Hepatocyte (in vitro differentiated cells): ENCODE measurements around the gene DPP10. TPM values are rescaled to one million over a fixed set of nuclear protein-coding genes. Genes with fewer than 3 reads are reported as not detected.

Experiments
- DNase-seq: peaks from one replicate; pipeline ENCODE4 v3.0.0-alpha.2; 2016; ENCODE audit warnings: low spot score
- H2AFZ ChIP-seq: fragments of 200-600 bp; sonication (generic); 2 replicates; pipeline ENCODE4 v1.6.0; 2016; ENCODE audit warnings: antibody characterized with exemption, mild to moderate bottlenecking
- H3K27ac ChIP-seq: fragments of 200-600 bp; sonication (generic); 2 replicates; pipeline ENCODE4 v1.5.1; 2016; ENCODE audit warnings: mild to moderate bottlenecking
- H3K27me3 ChIP-seq: fragments of 200-600 bp; sonication (generic); 2 replicates; pipeline ENCODE4 v1.6.1; 2016
- H3K36me3 ChIP-seq: fragments of 200-600 bp; sonication (generic); replicated peaks from 2 replicates; pipeline ENCODE4 v1.5.1; 2016; ENCODE audit warnings: low read depth; ENCODE audit not compliant: insufficient read depth
- H3K4me1 ChIP-seq: fragments of 200-600 bp; sonication (generic); 2 replicates; pipeline ENCODE4 v1.5.1; 2016; ENCODE audit warnings: mild to moderate bottlenecking, moderate library complexity; ENCODE audit not compliant: insufficient read depth
- H3K4me2 ChIP-seq: fragments of 200-600 bp; sonication (generic); 2 replicates; pipeline ENCODE4 v1.6.0; 2016
- H3K4me3 ChIP-seq: fragments of 200-600 bp; sonication (generic); 2 replicates; pipeline ENCODE4 v1.5.1; 2016; ENCODE audit warnings: mild to moderate bottlenecking
- H3K79me2 ChIP-seq: fragments of 200-600 bp; sonication (generic); 2 replicates; pipeline ENCODE4 v1.6.0; 2017; ENCODE audit warnings: mild to moderate bottlenecking
- H3K9me2 ChIP-seq: fragments of 200-600 bp; sonication (generic); replicated peaks from 2 replicates; pipeline ENCODE4 v1.6.0; 2017; ENCODE audit warnings: mild to moderate bottlenecking; ENCODE audit not compliant: insufficient read depth
- H3K9me3 ChIP-seq: fragments of 200-600 bp; sonication (generic); 2 replicates; pipeline ENCODE4 v1.5.1; 2016; ENCODE audit warnings: low read depth, mild to moderate bottlenecking
- H4K20me1 ChIP-seq: fragments of 200-600 bp; sonication (generic); 2 replicates; pipeline ENCODE4 v1.6.0; 2016; ENCODE audit warnings: mild to moderate bottlenecking; ENCODE audit not compliant: insufficient read depth, poor library complexity, severe bottlenecking
- CTCF ChIP-seq: fragments of 200-600 bp; sonication (generic); IDR thresholded peaks from 2 replicates; pipeline ENCODE4 v1.5.1; 2016; ENCODE audit warnings: antibody characterized with exemption, mild to moderate bottlenecking; ENCODE audit not compliant: poor library complexity
- EZH2 ChIP-seq: fragments of 200-600 bp; sonication (generic); IDR thresholded peaks from 2 replicates; pipeline ENCODE4 v1.6.1; 2016; ENCODE audit warnings: antibody characterized with exemption, mild to moderate bottlenecking, borderline replicate concordance
- EZH2phosphoT487 ChIP-seq: fragments of 200-600 bp; sonication (generic); IDR thresholded peaks from one replicate; pipeline ENCODE4 v1.6.1; 2018; ENCODE audit warnings: antibody characterized with exemption, mild to moderate bottlenecking, low read depth, moderate library complexity; ENCODE audit not compliant: unreplicated experiment, severe bottlenecking
- WGBS: methylation state at CpG from one replicate; pipeline ENCODE4 v1.1.6; 2016; ENCODE audit warnings: low lambda C conversion rate; ENCODE audit errors: missing lambda C conversion rate; 5-methylcytosine and 5-hydroxymethylcytosine counted together
- polyA plus RNA-seq: library from polyadenylated mRNA; unstranded; fragments of >200 nt; fragmentation: Nextera tagmentation; extraction: Ambion mirVana; gene quantifications from 2 replicates; pipeline ENCODE4 v1.2.1, GENCODE V29; 2016
- total RNA-seq: library from RNA; depleted of rRNA; stranded (reverse); fragments of >200 nt; gene quantifications from 2 replicates; pipeline ENCODE4 v1.2.3, GENCODE V29; 2014

The DPP10 gene
- total and polyA plus RNA-seq, 2 experiments from 2014 or later = 5.0 to 15.7 TPM

DNA sequence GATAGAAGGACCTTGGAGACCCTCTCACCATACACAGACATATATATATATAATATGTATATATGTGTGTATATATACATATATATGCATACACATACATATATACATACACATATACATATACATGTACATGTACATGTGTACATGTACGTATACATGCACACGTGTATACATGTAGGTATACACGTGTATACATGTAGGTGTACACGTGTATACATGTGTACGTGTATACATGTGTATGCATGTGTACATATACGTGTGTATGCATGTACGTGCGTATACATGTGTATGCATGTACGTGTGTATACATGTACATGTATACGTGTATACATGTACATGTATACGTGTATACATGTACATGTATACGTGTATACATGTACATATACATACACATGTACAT, 54.5 kb downstream of the DPP10 start:
- TF ChIP-seq EZH2 = no peak
- H3K9me3 ChIP-seq = no peaks in the 10 kb centered on the region
- no peaks in the 10 kb centered on the region for H3K79me2 ChIP-seq
- DNase-seq = no peak
- no peak overlapping the region for H2AFZ ChIP-seq
- H3K36me3 ChIP-seq = no peaks in the 10 kb centered on the region
- no peaks in the 10 kb centered on the region for H3K4me1 ChIP-seq
- H3K4me2 ChIP-seq = no peak overlapping the region
- H3K4me3 ChIP-seq = no peak overlapping the region
- no peaks in the 10 kb centered on the region for H3K9me2 ChIP-seq
- no peaks in the 10 kb centered on the region for H3K27me3 ChIP-seq
- 94% methylated on average over 12 of the region's 12 CpGs for WGBS
- H3K27ac ChIP-seq = no peak overlapping the region
- no peaks in the 10 kb centered on the region for H4K20me1 ChIP-seq

GRCh38 chr2:114499101-114499500, 56.7 kb downstream of the DPP10 start:
- TF ChIP-seq EZH2phosphoT487 (no peak), EZH2 (no peak), CTCF (no peak)
- H3K4me3 ChIP-seq = no peak overlapping the region

DNA sequence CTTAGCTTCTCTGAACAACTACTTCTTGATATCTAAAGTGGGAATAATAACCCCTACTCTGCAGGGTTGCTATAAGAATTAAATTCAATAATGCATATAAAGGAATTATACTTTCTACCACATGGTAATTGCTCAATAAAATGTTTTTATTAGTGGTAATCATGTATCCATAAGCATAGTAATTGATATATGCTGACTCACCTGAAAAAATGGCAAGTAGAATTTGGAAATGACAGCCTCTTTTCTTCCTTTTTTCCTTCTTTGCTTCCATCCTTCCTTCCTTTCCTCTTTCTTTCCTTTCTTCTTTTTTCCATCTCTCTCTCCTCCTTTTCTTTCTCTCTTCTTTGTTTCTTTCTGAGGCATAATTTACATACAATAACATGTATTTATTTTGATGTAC, 65.3 kb downstream of the DPP10 start:
- Histone ChIP-seq H3K79me2 (no peaks in the 10 kb centered on the region), H3K36me3 (no peaks in the 10 kb centered on the region), H4K20me1 (no peaks in the 10 kb centered on the region), H3K4me3 (no peak overlapping the region), H3K27ac (no peak overlapping the region), H3K9me2 (no peaks in the 10 kb centered on the region), H3K4me2 (no peak overlapping the region), H3K4me1 (no peaks in the 10 kb centered on the region), H2AFZ (no peak overlapping the region), H3K27me3 (peaks cover 4% of the 10 kb centered on the region), H3K9me3 (no peaks in the 10 kb centered on the region)
- no peak for TF ChIP-seq EZH2phosphoT487
- TF ChIP-seq EZH2 = no peak
- no peak for TF ChIP-seq CTCF
- DNase-seq = no peak

More at GRCh38 chr2:114499101-114499500, 56.7 kb downstream of the DPP10 start:
- no peak overlapping the region for H3K27ac ChIP-seq
- H3K9me3 ChIP-seq = no peaks in the 10 kb centered on the region
- H4K20me1 ChIP-seq = no peaks in the 10 kb centered on the region
- peak; percentile 27 for DNase-seq
- WGBS = 78% methylated on average over 4 of the region's 4 CpGs
- no peaks in the 10 kb centered on the region for H3K4me1 ChIP-seq
- no peaks in the 10 kb centered on the region for H3K27me3 ChIP-seq
- no peak overlapping the region for H3K4me2 ChIP-seq
- no peaks in the 10 kb centered on the region for H3K9me2 ChIP-seq
- no peak overlapping the region for H2AFZ ChIP-seq
- no peaks in the 10 kb centered on the region for H3K79me2 ChIP-seq
- H3K36me3 ChIP-seq = no peaks in the 10 kb centered on the region

DNA sequence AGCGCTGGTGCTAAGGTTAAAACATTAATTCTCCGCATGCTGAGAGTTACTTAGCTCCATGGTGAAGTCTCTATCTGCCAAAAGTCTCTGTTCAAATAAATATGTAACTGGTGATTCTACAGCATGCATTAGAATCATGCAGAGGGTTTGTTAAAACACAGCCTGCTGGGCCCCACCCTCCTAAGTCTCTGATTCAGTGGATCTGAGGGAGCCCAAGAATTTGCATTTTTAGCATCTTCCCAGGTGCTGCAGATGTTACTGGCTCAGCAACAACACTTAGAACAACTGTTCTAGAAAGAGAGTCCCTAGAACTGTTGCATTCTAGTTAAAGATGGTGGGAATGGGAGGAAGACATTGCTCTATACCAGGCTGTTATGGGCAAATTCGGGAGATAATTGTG, 73.4 kb downstream of the DPP10 start:
- WGBS = 97% methylated on average over 3 of the region's 3 CpGs
- DNase-seq = no peak
- Histone ChIP-seq H3K4me1 (no peaks in the 10 kb centered on the region), H2AFZ (no peak overlapping the region), H4K20me1 (no peaks in the 10 kb centered on the region), H3K79me2 (no peaks in the 10 kb centered on the region), H3K9me2 (no peaks in the 10 kb centered on the region), H3K36me3 (no peaks in the 10 kb centered on the region), H3K9me3 (no peaks in the 10 kb centered on the region), H3K27me3 (no peaks in the 10 kb centered on the region), H3K27ac (no peak overlapping the region), H3K4me2 (no peak overlapping the region), H3K4me3 (no peak overlapping the region)
- TF ChIP-seq EZH2 (no peak), EZH2phosphoT487 (no peak), CTCF (no peak)
